ENCODE measurements around the gene DCAF11. TPM values are rescaled to one million over a fixed set of nuclear protein-coding genes. Genes with fewer than 3 reads are reported as not detected.
"Not testable (repeated sequence)": the region's sequence is repeated elsewhere in the genome, so short reads cannot be mapped to it uniquely, and the experiment has no call there.

The DCAF11 gene
- total RNA-seq, 1 donor from 2014 or later = 212 TPM

GRCh38 chr14:24095271-24096068, 19.1 kb upstream of the DCAF11 start:
- DNase-seq (ENCODE audit: low spot score) = peak; percentile 97
- ATAC-seq = peak; percentile 55

GRCh38 chr14:24096545-24097181, 17.9 kb upstream of the DCAF11 start:
- ATAC-seq = no peak
- DNase-seq (ENCODE audit: low spot score) = no peak

- DNase-seq (ENCODE audit: low spot score) (no peak), ATAC-seq (no peak)
These were observed 16.2 kb upstream of the DCAF11 start for GRCh38 chr14:24098229-24098926.

GRCh38 chr14:24098927-24099813, 15.4 kb upstream of the DCAF11 start:
- peak; percentile 36 for ATAC-seq
- DNase-seq (ENCODE audit: low spot score) = peak; percentile 73

- ATAC-seq = no peak
- no peak for DNase-seq (ENCODE audit: low spot score)
These were observed 14.2 kb upstream of the DCAF11 start for GRCh38 chr14:24100197-24100981.

GRCh38 chr14:24100982-24101494, 13.5 kb upstream of the DCAF11 start:
- ATAC-seq = peak; percentile 5
- DNase-seq (ENCODE audit: low spot score) = no peak

GRCh38 chr14:24102357-24103048, 12.1 kb upstream of the DCAF11 start:
- no peak for DNase-seq (ENCODE audit: low spot score)
- no peak for ATAC-seq

GRCh38 chr14:24103451-24103850, 11.1 kb upstream of the DCAF11 start:
- DNase-seq (ENCODE audit: low spot score) = no peak
- no peak for ATAC-seq

- peak; percentile 7 for ATAC-seq
- DNase-seq (ENCODE audit: low spot score) = not testable (repeated sequence)
These were observed 8.9 kb upstream of the DCAF11 start for GRCh38 chr14:24105609-24106239.

GRCh38 chr14:24106672-24107271, 7.8 kb upstream of the DCAF11 start:
- no peak for ATAC-seq

GRCh38 chr14:24108336-24108874, 6.2 kb upstream of the DCAF11 start:
- ATAC-seq = no peak
- no peak for DNase-seq (ENCODE audit: low spot score)

More at GRCh38 chr14:24106672-24107271, 7.8 kb upstream of the DCAF11 start:
- DNase-seq (ENCODE audit: low spot score) = no peak

GRCh38 chr14:24110060-24110459, 4.5 kb upstream of the DCAF11 start:
- no peak for DNase-seq (ENCODE audit: low spot score)
- ATAC-seq = no peak

- DNase-seq (ENCODE audit: low spot score) = no peak
- ATAC-seq = no peak
These were observed 4.1 kb upstream of the DCAF11 start for GRCh38 chr14:24110523-24110922.

GRCh38 chr14:24113379-24113800, 1.2 kb upstream of the DCAF11 start:
- ATAC-seq (no peak), DNase-seq (ENCODE audit: low spot score) (no peak)

GRCh38 chr14:24113801-24114531, 611 bp upstream of the DCAF11 start:
- ATAC-seq (peak; percentile 63), DNase-seq (ENCODE audit: low spot score) (peak; percentile 98)

GRCh38 chr14:24115422-24116127, 998 bp downstream of the DCAF11 start:
- no peak for ATAC-seq
- no peak for DNase-seq (ENCODE audit: low spot score)

Measured in left lobe of liver (tissue), 2 donors.